Mammary epithelial cell (primary cell): ENCODE measurements around the gene CR2.

Experiments used
- EZH2 ChIP-seq: IDR thresholded peaks from 2 replicates; pipeline ENCODE4 v1.6.1; 2012; ENCODE audit warnings: low read length, inconsistent platforms, borderline replicate concordance
- TF ChIP-seq, protein P1 (sequence below), 2 donors: IDR thresholded peaks in 1 of 2; conservative IDR thresholded peaks in 1 of 2; 2 replicates each; pipeline ENCODE4 v1.5.1; 2011 to 2012; ENCODE audit warnings: inconsistent platforms in 2 of 2, low read length in 2 of 2, mild to moderate bottlenecking in 2 of 2, control low read depth in 1 of 2, low read depth in 1 of 2; ENCODE audit not compliant: insufficient read depth in 1 of 2; ENCODE audit errors: extremely low read depth in 1 of 2

DNA sequence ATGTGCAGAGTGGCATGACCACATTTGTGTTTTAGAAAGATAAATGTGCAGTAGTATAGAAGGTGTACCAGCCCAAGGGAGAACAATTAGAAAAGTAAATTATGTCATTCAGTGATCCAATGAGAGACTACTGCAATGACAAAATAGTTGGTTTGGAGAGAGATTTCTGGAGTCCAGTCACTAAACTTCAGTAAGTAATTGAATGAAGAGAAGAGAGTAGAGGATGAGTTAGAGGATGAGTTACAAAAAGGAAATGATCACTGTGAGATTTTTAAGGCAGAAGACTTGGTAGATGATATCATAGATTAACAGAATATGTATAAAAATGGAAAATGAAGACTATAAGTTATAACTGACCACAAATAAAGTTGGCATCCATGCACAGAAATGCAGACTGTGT, 8.4 kb downstream of the CR2 start:
- TF ChIP-seq, protein P1, sequence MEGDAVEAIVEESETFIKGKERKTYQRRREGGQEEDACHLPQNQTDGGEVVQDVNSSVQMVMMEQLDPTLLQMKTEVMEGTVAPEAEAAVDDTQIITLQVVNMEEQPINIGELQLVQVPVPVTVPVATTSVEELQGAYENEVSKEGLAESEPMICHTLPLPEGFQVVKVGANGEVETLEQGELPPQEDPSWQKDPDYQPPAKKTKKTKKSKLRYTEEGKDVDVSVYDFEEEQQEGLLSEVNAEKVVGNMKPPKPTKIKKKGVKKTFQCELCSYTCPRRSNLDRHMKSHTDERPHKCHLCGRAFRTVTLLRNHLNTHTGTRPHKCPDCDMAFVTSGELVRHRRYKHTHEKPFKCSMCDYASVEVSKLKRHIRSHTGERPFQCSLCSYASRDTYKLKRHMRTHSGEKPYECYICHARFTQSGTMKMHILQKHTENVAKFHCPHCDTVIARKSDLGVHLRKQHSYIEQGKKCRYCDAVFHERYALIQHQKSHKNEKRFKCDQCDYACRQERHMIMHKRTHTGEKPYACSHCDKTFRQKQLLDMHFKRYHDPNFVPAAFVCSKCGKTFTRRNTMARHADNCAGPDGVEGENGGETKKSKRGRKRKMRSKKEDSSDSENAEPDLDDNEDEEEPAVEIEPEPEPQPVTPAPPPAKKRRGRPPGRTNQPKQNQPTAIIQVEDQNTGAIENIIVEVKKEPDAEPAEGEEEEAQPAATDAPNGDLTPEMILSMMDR (conservative IDR thresholded peaks at IDR 0.05 in 1 of 2, IDR thresholded peaks at IDR 0.05 in 1 of 2; ENCODE audit: extremely low read depth in 1 of 2, insufficient read depth in 1 of 2, low read depth in 1 of 2, low read length in 2 of 2) = no peak
- TF ChIP-seq EZH2 = no peak
